Stimulated activated CD4-positive, alpha-beta T cell treated with anti-CD3 and anti-CD28 coated beads, Interleukin-15, amount 100 ng/mL, for 1 hour (primary cell): ENCODE results near the gene LDB1.

ENCODE experiments used
- DNase-seq, 2 donors: peaks; one replicate each; pipeline ENCODE4 v3.0.0-alpha.2; 2020; ENCODE audit warnings: low read depth in 1 of 2, low spot score in 1 of 2

LDB1 gene

GRCh38 chr10:102135956-102136526 lies 15.9 kb upstream of the LDB1 start:
- no peak for DNase-seq

GRCh38 chr10:102134416-102134815 lies 14.2 kb upstream of the LDB1 start:
- no peak for DNase-seq

- DNase-seq, result peak in 1 of 2 donors; percentile 52
Measured at GRCh38 chr10:102133373-102134195, 13.4 kb upstream of the LDB1 start.

DNA sequence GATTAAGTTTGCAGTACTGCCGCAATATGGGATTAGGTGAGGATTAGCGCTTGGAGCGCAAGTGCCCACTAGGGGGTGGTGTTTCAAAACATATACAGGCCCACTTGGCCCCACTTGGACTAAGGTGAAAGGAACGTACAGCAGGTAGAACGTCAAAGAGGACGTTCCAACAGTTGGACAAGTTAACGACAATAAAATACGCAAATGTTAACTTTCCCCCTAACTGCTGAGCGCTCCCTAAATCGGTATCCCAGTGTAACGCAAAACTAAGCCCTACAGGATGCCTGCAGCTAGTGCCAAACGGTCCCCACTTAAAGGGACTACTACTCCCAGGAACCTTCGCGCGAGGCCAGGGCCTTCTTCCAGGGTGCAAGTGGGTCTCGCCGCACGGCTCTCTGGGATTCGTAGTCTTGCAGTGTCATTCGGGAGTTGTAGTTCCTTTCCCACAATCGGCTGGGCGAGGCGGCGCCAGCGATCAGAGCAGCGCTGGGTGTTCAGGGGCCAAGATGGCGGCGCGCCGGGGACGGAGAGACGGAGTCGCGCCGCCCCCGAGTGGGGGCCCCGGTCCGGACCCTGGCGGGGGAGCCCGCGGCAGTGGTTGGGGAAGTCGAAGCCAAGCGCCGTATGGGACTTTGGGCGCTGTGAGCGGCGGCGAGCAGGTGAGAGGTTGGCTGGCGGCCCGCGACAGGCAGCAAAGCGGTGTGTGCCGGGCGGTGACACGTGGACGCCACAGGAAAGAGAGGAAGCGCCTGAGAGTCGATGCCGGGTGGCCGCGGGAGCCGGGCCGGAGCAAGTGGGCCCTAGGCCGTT lies 12.6 kb upstream of the LDB1 start, which contains the start of gene PPRC1:
Gene PPRC1 (plus strand): TSS at position 478 of the 810 bp plus-strand sequence. CDS start 29 bp downstream, at position 507.
- DNase-seq, result peak; percentile 92

DNA sequence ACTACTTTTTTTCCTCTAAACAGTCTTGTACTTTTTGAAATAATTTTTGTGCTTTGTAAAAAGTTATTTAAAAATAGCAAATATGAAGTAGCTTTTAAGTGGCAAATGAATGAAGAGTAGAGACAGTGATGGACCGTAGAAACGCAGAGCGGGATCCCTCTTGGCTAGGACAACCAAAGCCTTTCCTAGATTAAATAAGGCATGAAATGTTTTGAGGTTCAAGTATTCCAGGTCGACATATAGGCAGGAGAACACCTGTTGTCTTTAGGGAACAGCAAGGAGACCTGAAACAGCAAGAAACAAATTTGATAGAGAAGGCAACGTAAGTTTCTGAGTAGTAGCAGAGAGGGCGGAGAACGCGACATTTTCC lies 12.0 kb upstream of the LDB1 start:
- DNase-seq, result no peak

DNA sequence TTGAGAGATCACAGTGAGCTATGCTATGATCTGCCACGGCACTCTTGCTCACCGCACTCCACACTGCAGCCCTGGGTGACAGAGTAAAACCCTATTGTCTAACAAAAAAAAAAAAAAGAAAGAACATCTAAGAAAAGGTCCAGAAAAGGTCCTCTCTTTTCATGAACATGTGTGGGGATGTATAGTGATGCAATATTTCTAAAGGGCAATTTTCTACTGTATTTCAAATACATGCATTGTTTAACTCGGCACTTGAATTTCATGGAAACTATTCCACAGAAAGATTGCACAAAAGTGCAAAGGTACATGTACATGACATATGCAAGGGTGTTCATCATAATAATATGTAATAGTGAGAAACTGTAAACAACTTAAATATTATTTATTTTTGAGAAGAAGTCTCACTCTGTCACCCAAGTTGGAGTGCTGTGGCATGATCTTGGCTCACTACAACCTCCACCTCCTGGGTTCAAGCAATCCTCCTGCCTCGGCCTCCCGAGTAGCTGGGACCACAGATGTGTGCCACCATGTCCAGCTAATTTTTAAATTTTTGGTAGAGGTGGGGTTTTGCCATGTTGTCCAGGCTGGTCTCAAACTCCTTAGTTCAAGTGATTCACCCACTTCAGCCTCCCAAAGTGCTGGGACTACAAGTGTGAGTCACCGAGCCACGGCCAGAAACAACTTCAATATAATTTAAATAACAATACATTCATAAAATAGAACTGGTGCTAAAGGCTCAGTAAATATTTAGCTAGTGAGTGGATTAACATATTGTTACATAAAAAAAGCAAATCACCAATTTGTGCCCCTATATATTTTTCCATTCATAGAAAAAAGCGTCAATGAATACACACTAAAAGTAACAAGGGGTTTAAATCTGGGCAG lies 11.4 kb upstream of the LDB1 start:
- DNase-seq, result no peak

DNA sequence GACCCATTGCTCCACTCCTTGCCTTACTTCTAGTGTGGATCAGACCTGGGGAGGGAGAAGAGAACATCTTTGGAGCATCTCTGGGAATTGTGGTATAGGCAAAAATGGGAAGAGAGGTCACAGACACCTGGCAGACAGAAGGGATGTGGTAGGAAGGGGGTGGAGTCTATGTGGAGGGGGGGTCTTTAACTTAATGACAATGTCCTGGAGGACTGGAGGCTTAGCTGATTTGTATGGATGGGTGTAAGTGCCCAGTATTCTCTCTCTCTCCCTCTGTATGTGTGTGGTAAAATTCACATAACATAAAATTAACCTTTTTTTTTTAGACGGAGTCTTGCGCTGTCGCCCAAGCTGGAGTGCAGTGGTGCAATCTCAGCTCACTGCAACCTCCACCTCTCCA lies 3.1 kb upstream of the LDB1 start:
- DNase-seq, result no peak

- no peak for DNase-seq
Measured at GRCh38 chr10:102122450-102122849, 2.3 kb upstream of the LDB1 start.

DNA sequence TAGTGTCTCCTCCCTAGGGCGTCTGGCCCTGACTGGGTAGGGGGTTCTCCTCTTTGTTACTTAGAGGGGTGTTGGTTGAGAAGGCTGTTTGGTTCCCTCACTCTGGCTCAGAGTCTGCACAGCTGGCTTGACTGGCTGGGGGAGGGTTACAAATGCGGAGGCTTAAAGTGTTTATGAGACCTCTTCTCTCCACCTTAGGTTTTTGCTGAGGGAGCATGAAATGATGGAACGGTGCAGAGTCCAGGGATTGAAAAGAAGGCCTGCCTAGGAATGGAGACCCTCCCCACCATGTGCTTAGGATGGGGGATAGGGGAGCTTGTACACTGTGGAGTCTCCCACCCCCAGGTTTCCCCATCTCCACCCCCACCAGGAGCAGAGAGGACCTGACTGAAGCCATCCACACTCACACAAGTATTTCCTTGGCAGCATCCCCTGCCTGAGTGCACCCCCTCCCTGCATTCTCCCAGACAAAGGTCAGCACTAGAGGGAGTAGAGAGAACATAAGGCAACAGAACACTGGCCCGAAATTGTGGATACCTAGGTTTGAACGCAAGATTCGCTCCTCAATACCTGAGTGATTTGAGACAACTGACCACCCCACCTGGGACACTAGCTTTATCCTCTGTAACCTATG lies 1.7 kb upstream of the LDB1 start:
- no peak for DNase-seq

GRCh38 chr10:102120991-102121738 lies 997 bp upstream of the LDB1 start:
- DNase-seq, result no peak

DNA sequence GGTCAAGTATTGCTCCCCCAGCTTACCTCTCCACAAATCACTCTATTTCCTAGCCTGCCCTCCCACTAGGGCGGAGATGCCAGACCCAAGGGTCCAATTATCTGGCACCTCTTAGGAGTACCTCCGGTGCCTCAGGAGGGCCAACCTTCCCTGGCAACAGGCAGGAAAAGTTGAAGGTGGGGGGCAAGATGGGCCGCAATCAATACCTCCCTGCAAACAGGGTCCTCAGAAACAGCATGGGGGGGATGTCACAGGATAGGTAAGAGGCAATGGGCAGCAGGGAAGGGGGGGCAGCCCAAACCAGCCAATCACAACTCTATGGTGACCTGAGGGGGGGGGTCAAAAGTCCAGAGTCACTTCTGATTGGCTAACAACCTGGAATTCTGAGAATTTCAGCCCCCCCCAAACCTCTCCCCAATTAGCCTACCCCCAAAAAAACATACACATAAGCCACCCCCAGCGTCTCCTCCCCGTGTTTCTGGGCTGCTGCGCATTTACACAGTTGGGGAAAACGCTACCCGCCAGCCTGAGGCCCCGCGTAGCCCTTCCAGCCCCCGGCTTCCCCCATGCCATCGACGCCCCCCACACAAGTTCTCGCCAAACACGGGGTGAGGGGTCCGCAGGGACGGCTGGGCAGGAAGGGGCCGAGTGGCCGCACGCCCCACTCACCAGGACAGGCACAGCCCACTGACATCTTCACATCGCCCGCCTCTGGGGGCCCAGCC lies 589 bp downstream of the LDB1 start:
- DNase-seq, result peak in 1 of 2 donors; percentile 21

DNA sequence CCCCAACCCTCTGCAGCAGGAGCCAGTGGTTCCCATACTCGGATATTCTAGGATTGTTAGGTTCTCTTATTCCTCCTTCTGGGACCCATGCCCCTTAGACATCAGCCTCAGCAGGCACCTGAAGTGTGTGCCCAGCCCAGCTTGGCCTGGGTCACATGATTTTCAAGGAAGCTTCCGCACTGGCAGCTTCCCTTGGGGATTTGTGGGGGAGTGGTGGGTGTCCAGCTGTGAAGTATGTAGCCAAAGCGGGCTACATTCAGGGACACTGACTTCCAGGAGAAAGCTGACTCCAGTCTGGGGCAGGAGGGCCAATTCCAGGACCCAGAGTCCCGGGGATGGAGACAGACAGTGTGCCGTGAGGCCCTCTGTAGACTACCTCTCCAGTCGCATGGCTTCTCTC lies 1.3 kb downstream of the LDB1 start:
- DNase-seq, result no peak

DNA sequence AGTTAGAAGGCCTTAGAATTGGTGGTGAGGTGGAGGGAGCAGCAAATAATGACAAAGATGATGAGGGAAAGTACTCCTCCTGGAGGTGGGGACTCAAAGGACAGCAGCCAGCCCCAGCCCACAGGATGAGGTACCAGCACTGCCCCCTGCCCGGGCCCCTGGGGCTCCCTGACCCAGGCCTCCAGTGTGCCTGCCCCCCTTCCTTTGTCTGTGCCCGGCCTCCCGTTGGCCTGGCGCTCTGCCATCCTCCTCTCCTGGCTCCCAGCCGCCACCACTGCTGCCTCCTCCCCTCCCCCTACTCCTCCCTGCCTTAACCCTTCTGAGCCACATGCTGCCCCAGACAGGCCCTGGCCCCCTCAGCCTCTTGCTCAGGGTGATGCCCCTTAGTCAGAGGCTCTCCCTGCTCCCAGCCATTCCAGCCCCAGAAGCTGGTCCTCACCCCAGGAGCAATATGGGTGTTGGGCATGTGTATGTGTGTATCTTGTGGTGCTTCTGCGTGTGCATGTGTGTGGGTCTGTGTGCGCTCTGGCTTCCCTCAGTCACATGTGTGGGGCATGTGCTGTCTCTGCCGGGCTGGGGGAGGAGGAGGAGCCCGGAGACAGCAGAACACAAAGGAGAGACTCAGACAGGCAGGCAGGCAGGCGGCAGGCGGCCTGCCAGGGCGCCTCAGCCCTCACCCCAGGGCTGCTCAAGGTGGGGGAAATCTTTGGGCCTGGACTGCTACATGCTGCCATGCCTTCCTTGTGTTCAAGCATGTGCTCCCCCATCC lies 2.6 kb downstream of the LDB1 start:
- peak; percentile 37 to 50 for DNase-seq

DNA sequence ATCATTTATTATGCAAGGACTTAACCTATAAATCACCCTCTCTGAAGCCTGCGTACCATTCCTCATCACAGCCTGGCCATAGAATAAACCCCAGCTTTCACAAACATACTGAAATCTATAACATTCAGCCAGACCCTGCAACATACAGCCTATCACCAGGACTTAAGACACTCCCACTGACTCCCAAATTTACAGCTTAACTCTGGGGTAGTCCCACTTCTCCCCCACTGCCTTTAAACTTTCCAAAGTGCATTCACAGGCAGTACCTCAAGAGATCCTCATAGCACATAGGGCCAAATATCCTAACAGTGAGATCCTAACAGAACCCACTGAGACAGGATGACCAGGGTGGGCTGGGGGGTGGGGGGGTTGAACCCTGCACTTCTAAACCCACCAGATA lies 3.5 kb downstream of the LDB1 start:
- DNase-seq, result no peak

DNA sequence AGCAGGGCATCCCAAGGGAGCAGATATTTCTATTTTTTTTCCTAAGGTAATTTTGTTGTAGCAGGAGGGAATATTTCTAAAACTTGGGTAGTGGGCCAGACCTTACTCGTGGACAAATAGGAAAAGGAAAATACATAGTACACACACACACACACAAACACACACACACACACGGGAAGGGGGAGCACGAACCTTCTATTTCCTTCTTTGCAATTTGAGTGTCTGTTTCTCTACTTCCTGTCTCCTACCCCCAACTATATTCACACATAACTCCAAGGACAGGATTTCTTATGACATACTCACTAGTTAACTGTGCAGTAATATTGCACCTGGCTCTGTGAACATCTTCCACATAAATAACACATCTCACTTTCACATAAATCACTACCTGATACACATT lies 4.4 kb downstream of the LDB1 start:
- DNase-seq, result no peak

DNA sequence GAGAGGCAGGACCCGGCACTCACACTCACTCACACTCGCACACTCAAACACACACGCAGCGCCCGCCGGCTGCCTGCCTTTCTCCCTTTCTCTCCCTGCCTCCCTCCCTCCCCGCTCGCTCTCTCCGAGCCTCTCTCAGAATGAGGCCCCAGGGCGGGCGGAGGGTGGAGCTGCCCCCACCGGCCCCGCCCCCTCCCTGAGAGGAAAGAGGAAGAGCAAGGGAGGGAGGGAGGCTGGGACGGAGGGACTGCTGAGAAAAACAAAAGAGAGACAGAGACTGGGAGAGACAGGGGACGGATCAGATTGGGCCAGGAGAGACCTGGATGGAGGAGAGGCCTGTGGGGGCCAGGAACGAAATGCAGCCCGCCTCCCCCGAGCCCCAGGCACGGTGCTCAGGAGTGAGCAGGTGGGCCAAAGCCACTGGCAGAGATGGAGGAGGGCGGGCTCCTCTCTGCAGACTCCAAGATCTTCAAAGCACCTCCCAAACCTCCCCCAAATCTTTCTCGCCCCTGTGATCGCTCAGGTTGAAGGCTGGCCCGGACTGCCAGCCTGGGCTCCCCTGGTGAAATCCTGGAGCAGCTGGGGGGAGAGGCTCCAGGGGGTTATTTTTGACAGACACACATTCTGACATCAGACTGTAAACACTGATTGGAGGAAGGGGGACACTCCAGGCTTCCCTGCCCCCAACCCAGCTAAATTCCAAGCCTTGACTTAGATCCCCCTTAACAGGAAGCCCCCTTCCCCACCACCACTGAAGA lies 5.1 kb downstream of the LDB1 start:
- peak; percentile 61 to 84 for DNase-seq

DNA sequence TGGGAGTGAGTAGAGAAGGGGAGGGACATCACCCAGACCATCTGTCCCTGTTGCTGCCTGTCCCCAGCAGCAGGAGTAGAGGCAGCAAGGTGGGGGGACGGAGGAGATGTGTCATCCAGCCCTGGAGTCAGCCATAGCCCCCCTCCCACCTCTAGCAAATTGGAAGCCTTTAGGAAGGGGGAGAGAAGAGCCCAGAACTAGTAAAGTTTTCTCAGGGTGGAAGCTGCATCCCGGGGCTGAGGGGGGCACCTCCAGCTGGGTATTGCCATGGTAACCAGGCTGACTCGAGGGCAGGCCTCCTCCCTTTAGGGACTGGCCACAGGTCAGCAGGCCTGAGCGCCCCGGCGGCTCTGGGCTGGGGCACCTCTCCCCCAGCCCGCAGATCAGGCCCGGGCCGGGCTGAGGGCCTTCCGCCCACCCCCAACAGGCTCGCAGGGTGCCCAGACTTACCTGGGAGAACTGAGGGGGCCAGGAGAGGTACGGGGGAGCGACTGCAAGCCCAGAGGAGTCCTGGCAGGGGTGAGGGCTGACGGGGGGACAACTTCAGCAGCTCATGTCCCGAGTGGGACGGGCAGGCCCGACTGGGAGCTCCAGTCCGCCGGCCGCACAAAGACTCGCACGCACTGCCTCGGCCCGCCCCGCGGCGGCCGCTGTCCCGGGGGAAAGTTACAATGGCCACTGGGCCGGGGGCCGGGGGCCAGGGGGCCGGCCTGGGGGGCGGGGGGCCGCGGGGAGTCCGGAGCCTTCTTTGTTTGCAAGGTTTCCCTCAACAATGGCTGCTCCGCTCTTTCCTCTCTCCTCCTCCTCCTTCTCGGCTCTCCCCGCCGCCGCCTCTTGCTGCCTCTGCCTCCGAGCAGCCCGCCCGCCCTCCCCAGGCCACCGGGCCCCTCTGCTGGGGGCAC lies 6.0 kb downstream of the LDB1 start:
- no peak for DNase-seq
